ENCODE results near the gene KRTAP4-3. TPM values are rescaled to one million over a fixed set of nuclear protein-coding genes. Genes with fewer than 3 reads are reported as not detected.

KRTAP4-3 gene
- total and polyA plus RNA-seq, 2 of the 8 experiments (the other 6 are each of a cell fraction or from before 2014, with no cell fraction given), result not detected

DNA sequence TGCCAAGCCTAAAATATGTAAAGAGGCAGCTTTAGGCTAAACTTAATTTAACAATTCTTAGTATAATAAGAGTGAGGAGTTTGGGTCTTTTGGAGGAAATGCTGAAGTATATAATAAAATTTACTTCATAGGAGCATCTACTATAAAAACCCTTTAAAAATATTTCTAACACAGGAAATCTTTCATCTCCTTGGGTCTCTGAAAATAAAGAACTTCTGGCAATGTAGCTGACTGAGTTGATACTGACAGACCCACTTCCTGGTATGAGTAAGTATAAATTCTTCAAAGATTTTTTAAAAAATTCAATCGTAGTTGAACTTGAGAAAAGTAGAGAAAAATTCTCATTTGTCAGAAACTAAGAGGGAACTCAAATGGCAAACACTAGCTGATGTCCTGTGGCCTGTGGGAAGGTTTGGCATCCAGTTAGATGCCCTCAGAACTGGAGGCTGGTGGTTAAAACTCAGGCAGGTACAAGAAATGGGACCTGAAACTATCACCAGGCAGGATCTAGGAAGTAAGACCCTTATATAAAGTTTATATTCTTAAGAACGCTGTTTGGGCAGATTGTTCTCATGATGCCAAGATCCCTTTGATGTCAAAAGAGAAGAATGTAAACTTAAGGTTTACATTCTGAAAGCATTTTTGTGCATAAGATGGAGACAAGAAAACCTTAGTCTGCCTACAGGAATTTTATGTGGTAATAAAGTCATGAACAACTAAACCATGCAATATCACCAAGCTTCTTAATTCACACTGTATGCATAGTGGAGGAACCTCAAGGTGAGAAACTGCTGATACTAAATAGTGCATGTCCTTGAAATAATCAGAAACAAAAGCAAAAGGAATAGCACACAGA is 33.9 kb downstream of the KRTAP4-3 start:
- no peaks in the 10 kb centered on the region for H3K4me1 ChIP-seq (replicated peaks in 1 of 4; ENCODE audit: control insufficient read depth in 3 of 4, insufficient read depth in 4 of 4, low read length in 3 of 4)
- no peak overlapping the region for H3K56ac ChIP-seq (replicated peaks; ENCODE audit: insufficient read length, low read depth, low read length)
- H2BK120ac ChIP-seq (replicated peaks; ENCODE audit: low read depth, low read length), result no peak overlapping the region
- no peaks in the 10 kb centered on the region for H3K27me3 ChIP-seq (replicated peaks in 1 of 4; ENCODE audit: control insufficient read depth in 3 of 4, extremely low read depth in 1 of 4, insufficient read depth in 3 of 4, low read length in 3 of 4)
- no peak overlapping the region for H2BK15ac ChIP-seq (ENCODE audit: low read length)
- DNase-seq (ENCODE audit: low read depth in 1 of 2, low spot score in 2 of 2), result no peak
- no peaks in the 10 kb centered on the region for H3K9me3 ChIP-seq (ENCODE audit: insufficient read depth in 2 of 2, low read depth in 1 of 2, low read length in 1 of 2)
- H3K9ac ChIP-seq (replicated peaks in 1 of 4; ENCODE audit: extremely low read depth in 1 of 4, low read depth in 3 of 4, low read length in 3 of 4), result no peak overlapping the region
- no peak overlapping the region for H2AK5ac ChIP-seq (ENCODE audit: low read depth, low read length)
- H3K23ac ChIP-seq (ENCODE audit: insufficient read length), result no peak overlapping the region
- no peak overlapping the region for H2BK5ac ChIP-seq (ENCODE audit: low read depth, low read length)
- H3K4me3 ChIP-seq (ENCODE audit: extremely low read depth in 1 of 4, insufficient read depth in 2 of 4, low read depth in 3 of 4, low read length in 4 of 4), result no peak overlapping the region
- ChIA-PET CTCF (ENCODE audit: partially characterized antibody) (interaction anchor here (0.6 kb wide), 3 partner anchors 24 to 235 kb away, joined by 3 read pairs; no protein-coding TSS in a partner anchor), POLR2A (ENCODE audit: partially characterized antibody) (no interaction called here)
- H2BK12ac ChIP-seq (ENCODE audit: low read depth, low read length), result no peak overlapping the region
- no peak overlapping the region for H4K5ac ChIP-seq (ENCODE audit: insufficient read length, low read depth, low read length)
- no peak overlapping the region for H2AFZ ChIP-seq (ENCODE audit: low read length)
- no peak overlapping the region for H2BK20ac ChIP-seq (ENCODE audit: low read length)
- no peak overlapping the region for H3K27ac ChIP-seq (ENCODE audit: low read depth, low read length)
- H3K36me3 ChIP-seq (ENCODE audit: control insufficient read depth in 2 of 4, insufficient read depth in 4 of 4, low read length in 3 of 4), result no peaks in the 10 kb centered on the region
- no peak overlapping the region for H3K4ac ChIP-seq (replicated peaks; ENCODE audit: insufficient read length, low read depth, low read length)
- H3K79me2 ChIP-seq (ENCODE audit: control insufficient read depth in 1 of 2, insufficient read depth in 2 of 2, low read length in 2 of 2), result no peaks in the 10 kb centered on the region
- H3K4me2 ChIP-seq (ENCODE audit: insufficient read depth in 1 of 2, low read depth in 2 of 2, low read length in 2 of 2), result no peak overlapping the region
- no peaks in the 10 kb centered on the region for H3K79me1 ChIP-seq (ENCODE audit: low read depth, low read length)
- H3K18ac ChIP-seq (ENCODE audit: extremely low read depth, low read length), result no peak overlapping the region
- WGBS, 2 experiments (ENCODE audit: extremely low coverage in 1 of 2, insufficient coverage in 1 of 2, insufficient read length in 1 of 2, insufficient replicate concordance in 2 of 2, low coverage in 1 of 2, low lambda C conversion rate in 2 of 2, missing lambda C conversion rate in 1 of 2), result 92% methylated on average over 2 of the region's 2 CpGs; no CpG with 5 or more reads in 1 of the 2 experiments
- H4K91ac ChIP-seq (replicated peaks; ENCODE audit: insufficient read length, low read length), result no peak overlapping the region
- no peaks in the 10 kb centered on the region for H4K20me1 ChIP-seq (replicated peaks in 1 of 2; ENCODE audit: control insufficient read depth in 1 of 2, insufficient read depth in 2 of 2, low read length in 2 of 2)
- H3K23me2 ChIP-seq (ENCODE audit: low read depth, low read length), result no peaks in the 10 kb centered on the region
- no peak overlapping the region for H4K8ac ChIP-seq (ENCODE audit: extremely low read depth, insufficient read depth, low read length)
- no peak overlapping the region for H3K14ac ChIP-seq (ENCODE audit: insufficient read length)
- peak; percentile 68 for FAIRE-seq
- TF ChIP-seq NRF1 (IDR thresholded peaks at IDR 0.05; ENCODE audit: low read depth, low read length) (no peak), RBBP5 (IDR thresholded peaks at IDR 0.05; ENCODE audit: borderline replicate concordance, low read depth, low read length) (no peak), EP300 (IDR thresholded peaks at IDR 0.05; ENCODE audit: borderline replicate concordance in 1 of 2, low read depth in 2 of 2, low read length in 2 of 2) (no peak), GTF2F1 (IDR thresholded peaks at IDR 0.05; ENCODE audit: borderline replicate concordance, low read depth, low read length) (no peak), SP1 (IDR thresholded peaks at IDR 0.05; ENCODE audit: low read depth, low read length) (no peak), SIN3A (conservative IDR thresholded peaks at IDR 0.05 in 1 of 2, IDR thresholded peaks at IDR 0.05 in 1 of 2; ENCODE audit: low read depth in 1 of 2, low read length in 2 of 2) (no peak), CEBPB (IDR thresholded peaks at IDR 0.05; ENCODE audit: low read depth, low read length) (no peak), ZNF274 (IDR thresholded peaks at IDR 0.05; ENCODE audit: borderline replicate concordance, extremely low read depth, low read length) (no peak), EGR1 (IDR thresholded peaks at IDR 0.05; ENCODE audit: borderline replicate concordance, low read depth, low read length) (no peak)
- TF ChIP-seq, protein P1, sequence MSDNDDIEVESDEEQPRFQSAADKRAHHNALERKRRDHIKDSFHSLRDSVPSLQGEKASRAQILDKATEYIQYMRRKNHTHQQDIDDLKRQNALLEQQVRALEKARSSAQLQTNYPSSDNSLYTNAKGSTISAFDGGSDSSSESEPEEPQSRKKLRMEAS (IDR thresholded peaks at IDR 0.05), result no peak
- TF ChIP-seq, protein P2, sequence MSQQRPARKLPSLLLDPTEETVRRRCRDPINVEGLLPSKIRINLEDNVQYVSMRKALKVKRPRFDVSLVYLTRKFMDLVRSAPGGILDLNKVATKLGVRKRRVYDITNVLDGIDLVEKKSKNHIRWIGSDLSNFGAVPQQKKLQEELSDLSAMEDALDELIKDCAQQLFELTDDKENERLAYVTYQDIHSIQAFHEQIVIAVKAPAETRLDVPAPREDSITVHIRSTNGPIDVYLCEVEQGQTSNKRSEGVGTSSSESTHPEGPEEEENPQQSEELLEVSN (IDR thresholded peaks at IDR 0.05), result no peak

Data from H1 (cell line).